COLO668 (cell line): ENCODE results near the gene ANKRD16.
A peak's percentile ranks its signal among the peaks of the same experiment; 100 is the strongest.
"Not testable (repeated sequence)": the region's sequence is repeated elsewhere in the genome, so short reads cannot be mapped to it uniquely, and the experiment has no call there.

Source experiments
- DNase-seq: peaks from one replicate; lab custom pipeline; 2025; ENCODE audit not compliant: unreplicated experiment; lab: John Stamatoyannopoulos, UW

Gene ANKRD16

DNA sequence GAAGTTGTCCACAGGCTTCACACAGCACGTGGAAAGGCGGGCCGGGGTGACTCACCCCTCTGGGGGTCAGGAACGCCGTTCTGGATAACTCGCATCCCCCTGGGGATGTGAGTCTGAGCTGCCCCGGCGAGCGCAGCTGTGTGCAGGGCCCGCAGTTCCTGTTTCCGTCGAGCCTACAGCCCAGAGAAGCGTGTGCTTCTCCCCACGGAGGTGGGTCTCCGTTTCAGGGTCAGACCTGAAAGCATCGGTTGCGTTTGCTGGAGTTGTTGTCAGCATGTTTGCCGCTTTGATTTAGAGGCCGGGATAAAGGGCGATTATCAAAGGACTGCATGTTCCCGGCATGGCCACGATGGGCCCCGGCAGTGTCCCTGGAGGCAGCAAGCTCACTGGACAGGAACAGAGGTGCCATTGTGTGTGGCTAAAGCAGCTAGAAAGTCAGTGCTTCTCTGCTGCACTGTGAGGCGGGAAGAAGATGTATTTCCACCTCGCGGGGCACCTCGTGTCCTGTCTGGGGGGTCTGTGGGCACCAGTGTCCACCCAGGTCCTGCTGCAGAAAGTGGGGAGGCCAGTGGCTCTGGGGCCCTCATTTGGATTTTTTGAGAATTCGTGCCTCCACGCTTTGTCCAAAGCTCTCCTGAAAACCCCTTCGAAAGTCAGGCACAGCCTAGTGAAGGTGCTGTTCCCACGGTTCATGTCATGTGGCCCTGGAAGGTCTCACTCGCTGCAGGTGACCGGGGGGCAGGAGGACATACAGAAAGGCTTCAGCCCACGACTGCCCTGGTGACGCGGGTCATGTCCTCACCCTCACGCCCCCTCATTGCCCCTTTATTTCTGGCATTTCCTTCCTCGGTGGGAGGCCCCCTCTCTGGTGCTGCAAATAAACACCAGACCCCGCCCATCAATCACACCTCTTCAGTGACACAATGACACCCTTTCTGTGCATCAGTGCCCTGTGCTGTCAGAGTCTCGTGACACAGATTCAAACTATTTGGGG, 49.1 kb downstream of the ANKRD16 start:
- DNase-seq = peak; percentile 7

DNA sequence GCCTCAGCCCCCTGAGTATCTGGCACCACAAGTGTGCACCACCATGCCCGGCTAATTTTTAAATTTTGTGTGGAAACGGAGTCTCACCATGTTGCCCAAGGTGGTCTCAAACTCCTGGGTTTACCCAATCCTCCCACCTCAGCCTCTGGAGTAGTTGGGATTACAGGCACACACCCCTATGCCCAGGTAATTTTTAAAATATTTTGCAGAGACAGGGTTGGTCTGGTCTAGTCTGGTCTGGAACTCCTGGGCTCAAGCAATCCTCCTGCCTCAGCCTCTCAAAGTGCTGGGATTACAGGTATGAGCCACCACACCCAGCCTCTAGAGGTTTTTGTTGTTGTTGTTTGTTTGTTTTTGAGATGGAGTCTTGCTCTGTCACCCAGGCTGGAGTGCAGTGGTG, 53.5 kb downstream of the ANKRD16 start:
- DNase-seq = not testable (repeated sequence)

DNA sequence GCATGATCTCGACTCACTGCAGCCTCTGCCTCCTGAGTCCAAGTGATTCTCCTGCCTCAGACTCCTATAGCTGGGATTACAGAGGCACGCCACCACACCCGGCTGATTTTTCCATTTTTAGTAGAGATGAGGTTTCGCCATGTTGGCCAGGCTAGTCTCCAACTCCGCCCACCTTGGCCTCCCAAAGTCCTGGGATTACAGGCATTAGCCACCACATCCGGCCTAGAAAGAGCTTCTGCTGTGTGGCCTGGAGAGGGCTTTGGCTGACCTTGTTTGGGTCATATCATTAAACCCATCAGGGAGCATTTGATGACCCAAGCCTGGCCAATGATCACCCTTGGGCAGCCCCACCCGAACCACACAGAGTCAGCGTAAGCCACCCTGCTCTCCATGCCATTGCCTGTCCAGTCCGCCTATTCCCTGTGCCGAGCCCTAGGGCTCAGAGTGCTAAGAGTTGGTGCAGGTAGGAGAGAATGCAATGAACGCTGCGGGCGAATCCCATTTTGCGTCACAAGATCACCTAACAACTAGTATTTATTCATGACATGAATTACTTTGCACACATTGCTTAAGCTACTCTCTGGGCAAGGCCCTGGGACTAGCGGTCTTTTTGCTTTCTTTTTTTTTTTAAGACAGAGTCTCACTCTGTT, 54.1 kb downstream of the ANKRD16 start:
- no peak for DNase-seq

DNA sequence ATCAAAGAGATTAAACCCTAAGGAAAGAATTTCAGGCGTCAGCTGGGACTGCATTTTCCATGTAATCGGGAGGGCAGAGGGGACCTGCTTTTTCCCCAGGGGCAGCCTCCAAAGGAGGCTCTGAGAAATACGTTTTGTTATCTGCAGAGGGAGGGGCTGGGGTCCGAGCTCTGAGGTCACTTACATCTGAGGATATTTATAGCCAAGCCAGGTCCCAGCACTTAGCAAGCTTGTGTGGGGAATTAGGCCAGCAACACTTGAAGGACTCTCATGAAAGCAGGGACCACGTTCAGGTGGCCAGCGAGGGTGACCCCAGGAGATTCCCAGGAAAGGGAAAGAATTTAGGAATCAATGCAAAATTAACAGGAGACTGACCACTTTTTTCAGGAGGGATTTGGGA, 55.9 kb downstream of the ANKRD16 start:
- no peak for DNase-seq

DNA sequence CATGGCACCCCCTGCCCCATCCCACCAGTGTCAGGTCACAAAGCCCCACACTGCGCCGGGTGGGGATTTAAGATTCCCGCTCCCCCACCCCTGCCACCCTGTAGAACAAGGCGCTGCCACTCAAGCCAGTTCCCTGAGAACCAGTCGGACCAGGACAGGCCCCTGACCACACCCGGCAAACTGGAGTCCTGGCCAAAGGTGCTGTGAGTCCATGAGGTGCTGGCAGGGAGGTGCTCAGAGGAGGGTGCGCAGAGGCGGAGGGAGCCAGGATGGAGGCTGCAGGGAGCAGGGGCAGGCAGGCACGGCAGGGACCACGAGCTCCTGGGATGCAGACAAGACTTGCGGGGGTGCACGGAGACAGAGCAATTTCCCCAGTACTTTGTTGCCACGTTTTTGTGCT, 56.7 kb downstream of the ANKRD16 start:
- no peak for DNase-seq

DNA sequence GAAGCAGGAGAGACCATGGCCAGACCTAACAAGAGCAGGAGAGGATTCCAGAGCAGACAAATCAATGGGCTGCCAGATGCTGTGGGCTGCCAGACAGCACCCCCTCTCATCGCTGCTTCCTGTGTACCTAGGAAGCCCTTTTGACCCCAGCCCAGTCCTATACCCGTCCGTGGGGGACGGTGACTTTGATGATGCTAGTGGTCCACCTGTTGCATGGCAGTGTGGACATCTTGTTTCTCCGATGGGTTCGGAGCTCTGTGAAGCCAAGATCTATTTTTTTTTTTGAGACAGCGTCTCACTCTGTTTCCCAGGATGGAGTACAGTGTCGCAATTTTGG, 58.3 kb downstream of the ANKRD16 start:
- no peak for DNase-seq

DNA sequence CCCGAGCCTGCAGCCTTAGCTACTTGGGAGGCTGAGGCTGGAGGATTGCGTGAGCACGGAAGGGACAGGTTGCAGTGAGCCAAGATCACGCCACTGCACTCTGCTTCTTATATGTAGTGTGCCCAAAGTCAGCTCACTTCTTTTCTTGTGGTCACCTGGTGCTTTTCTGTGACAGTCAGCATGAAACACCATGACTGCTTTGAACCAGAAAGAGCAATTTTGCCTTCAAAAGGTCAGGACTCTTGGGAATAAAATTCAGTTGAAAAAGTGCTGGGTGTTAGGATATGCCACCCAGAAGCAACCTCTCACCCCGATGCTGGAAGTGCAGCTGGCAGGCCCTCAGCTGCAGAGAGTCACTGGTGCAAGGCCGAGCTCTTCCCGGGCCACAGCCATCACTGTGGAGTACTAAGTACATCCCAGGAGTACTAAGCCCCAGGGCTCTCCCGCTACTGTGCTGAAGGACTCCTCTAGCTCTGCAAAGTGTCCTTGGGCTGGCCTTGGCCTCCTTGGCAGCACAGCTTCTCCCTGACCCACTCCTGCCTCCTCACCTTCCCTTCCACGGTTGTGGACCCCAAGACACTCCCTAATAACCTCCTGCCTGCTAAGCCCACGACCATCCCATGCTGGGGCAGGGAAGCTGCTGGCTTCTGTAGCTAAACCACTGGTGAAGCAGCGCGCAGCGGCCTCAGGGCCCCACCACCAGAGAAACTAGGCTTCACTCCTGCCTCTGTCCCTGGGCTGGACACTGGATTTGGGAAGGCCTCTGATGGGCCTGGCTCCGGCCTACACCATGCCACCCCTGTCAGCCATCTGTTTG, 58.9 kb downstream of the ANKRD16 start:
- no peak for DNase-seq

DNA sequence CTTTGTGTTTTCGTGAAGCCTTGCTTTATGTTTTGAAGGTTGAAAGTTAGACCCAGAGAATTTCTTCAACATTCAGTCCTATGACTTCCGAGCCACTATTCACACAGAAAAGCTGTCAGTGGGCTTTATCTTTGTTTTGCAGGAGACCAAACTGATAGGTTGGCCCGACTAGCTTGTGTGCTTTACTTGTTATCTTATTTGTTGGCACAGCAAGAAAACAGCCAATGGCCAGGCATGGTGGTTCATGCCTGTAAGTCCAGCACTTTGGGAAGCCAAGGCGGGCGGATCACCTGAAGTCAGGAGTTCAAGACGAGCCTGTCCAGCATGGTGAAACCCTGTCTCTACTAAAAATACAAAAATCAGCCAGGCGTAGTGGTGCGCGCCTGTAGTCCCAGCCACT, 60.4 kb downstream of the ANKRD16 start:
- DNase-seq = no peak

DNA sequence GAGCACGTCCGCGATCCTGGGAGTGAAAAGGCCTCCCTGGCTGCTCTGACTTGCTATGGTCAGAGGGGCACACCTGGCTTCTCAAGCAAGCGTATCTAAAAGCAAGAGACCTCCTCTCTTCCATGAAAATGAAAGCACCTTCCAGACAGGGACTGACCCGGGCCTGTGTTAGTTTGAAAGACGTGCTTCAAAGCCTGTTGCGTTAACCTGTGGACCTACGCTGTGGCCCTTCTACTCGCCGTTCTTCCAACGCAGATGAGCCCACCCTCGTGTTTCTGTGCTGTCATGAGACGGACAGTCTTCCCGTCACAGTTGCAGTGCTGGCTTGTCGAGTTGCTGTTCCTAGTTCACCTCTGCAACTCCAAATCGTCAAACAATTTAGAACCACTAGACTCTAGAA, 61.0 kb downstream of the ANKRD16 start:
- no peak for DNase-seq

DNA sequence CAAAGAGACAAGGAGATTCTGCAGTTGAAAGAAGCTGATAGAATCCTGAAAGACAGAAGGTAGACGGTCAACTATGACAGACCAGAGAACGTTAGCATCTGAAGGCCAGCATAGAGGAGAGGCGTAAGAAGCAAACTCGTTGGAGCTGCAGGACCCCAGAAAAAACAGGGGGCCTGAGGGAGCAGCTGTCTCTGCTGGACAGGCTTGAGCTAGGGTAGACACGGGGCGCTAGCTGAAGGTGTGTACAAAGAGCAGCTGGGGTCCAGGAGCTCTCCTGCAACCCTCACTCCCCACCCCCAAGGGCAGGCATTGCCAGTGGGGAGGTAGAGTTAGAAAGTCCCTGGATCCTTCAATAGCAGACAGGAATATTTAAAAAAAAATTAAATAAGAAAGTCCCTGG, 61.9 kb downstream of the ANKRD16 start:
- DNase-seq = no peak

DNA sequence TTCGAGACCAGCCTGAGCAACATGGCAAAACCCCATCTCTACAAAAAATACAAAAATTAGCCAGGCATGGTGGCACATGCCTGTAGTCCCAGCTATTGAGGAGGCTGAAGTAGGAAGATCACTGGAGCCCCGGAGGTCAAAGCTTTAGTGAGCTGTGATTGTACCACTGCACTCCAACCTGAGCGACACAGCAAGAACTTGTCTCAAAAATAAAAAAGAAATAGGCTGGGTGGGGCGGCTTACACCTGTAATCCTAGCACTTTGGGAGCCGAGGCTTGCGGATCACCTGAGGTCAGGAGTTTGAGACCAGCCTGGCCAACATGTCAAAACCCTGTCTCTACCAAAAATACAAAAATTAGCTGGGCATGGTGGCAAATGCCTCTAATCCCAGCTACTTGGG, 63.2 kb downstream of the ANKRD16 start:
- not testable (repeated sequence) for DNase-seq

DNA sequence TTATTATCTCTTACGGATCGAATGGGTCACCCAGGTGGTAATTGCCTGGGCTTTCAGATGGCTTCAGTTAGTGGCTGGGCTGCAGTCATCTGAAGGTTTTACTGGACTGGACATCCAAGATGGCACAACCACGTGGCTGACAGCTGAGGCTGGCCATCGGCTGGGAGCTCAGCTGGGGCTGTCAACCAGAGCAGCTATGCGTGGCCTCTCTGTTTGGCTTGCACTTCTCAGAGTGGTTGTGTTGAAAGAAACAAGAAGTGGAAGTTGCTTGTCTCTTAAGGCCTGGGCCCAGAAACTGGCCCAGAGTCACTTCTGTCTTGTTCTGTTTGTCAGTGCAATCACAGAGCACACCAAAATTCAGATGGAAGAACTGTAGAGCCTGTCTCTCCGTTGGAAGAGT, 70.8 kb downstream of the ANKRD16 start:
- no peak for DNase-seq

DNA sequence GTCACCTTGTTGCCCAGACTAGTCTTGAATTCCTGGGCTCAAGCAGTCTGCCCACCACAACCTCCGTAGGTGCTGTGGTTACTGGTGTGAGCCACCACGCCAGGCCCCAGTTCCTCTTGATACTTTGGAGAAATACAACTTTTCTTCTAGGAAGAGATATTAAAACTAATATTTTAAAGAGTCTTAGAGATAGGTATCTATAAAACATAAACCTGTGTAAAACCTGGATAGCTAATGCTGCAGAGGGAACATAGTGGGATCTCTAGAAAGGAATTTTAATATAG, 71.7 kb downstream of the ANKRD16 start:
- no peak for DNase-seq

DNA sequence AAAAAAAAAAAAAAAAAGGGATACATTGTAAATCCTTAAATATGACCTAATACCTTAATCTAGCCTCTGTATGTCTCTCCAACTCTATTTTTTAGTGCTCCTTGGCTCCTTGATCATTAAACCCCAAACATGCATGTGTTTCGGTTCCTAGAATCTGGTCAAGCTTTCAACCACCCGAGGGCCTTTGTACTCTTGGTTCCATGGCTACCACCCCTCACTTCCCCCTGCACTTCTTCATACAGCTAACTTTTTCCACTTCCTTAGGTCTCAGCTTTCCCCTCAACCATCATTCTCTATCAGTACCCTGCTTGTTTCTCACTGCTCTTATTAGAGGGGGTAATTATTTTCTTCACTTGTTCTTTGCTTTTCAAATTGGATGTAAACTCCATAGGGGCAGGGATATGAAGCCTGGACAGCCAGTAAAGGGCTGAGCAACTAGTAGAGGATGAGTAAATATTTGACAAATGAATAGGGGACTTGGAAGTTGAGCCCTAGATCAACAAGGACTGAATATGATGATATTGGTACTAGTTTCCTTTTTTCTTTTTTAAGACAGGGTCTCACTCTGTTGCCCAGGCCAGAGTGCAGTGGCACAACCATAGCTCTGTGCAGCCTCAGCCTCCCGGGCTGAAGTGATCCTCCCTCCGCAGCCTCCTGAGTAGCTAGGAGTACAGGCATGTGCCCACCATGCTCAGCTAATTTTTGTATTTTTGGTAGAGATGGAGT, 72.2 kb downstream of the ANKRD16 start:
- no peak for DNase-seq

DNA sequence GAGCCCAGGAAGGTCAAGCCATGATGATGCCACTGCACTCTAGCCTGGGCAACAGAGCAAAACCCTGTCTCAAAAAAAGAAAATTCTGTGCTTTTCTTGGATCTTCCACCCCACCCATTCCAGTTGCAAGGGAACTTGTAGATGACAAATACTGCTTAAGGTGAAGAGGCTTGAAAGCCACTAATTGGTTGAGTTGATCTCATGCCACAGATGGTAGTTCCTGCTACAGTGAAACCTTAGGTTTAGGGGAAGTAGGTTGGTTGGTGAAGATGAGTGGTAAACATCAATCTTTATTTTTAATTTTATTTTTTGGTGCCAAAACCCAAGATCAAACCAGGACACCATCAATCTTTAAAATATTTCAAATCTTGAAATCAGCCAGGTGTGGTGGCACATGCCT, 73.5 kb downstream of the ANKRD16 start:
- DNase-seq = no peak

DNA sequence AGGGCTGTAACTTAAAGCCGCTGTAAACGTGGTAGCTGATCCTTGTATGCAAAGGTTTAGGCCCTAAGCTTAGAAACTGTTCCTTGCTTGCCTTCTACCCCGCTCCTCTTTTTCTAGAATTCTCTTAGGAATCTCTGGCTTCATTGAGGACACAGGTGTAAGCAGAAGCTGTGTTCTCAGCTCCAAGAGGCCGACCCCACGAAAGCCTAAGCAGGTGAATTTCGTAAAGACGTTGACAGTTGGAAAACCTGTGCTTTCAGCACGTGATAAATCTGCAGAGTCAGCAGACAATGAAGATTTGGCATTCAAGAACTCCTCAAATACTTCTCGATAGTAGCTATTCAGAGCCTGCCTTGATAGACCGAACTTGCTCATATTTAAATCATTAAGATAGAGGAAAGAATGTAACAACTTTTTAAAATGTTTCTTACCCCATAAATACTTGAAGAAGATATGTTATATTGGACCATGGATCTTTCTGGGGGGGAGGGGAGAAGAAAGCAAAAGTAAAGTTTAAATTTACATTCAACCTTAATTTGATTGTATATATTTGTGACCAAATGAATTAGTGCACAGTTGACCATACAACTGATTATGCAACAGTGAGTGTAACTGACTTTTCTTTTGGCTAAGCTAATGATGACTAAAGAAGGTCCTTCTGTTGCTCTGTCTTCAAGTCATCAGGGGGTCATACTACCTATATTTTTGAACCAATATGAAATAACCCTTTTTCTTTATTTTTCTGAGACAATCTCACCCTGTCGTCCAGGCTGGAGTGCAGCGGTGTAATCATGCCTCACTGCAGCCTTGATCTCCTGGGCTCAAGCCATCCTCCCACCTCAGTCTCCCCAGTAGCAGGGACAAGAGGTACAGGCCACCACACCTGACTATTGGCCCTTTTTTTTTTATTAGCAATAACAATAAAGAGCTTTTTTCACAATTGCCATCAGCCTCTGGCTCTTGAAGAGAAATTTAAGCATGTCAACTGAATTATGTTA, 75.3 kb downstream of the ANKRD16 start:
- no peak for DNase-seq

DNA sequence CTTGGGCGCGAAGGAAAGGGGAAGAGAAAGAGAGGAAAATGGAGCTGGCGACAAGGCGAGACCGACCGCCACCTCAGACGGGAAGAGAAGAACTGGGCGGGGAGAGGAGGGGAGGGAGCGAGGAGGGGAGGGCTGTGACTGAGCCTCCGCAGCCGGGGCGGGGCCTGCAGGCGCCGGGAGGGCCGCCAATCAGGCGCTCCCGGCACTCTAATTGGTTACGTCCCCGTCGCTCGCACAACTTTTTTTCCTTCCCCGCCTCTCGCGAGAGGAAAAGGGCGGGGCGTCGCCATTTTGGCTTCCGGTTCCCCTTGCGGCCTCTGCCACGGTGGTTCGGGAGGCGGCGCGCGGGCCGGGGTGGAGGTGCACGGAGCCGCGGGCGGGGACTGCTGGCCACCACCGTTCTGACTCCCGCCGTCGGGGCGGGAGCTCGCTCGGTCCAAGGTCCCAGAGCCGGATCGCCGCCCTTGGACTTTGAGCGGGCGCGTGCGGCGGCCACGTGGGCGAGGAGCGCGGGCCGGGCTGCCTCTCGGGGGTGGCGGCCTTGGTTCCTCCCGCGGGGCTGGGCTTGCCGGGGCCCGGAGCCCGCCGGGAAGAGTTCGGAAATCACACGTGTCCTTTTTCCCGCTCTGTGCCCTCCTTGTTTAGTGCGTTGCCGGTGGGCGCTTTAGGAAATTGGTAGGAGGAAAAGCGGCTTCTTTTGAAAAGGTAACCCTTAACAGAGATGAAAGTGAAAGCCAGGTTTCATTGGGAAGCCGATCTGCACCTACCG, 76.2 kb downstream of the ANKRD16 start, which contains the start of gene GDI2:
Gene GDI2, minus strand, starts transcription at position 94 of the 769 bp plus-strand sequence. CDS start 176 bp downstream, outside the sequence.
- peak; percentile 94 for DNase-seq

DNA sequence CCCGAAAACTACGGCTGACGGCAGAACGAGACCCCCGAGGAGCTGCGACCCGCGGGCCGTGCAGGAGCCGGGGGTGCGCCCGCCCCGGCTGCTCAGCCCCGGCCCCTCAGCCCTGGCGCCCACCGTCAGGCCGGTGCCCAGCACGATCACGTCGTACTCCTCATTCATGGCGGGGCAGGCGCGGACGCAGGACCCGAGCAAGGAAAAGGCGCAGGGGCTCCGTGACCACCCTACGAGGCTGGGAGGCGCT, 76.7 kb downstream of the ANKRD16 start:
- no peak for DNase-seq

DNA sequence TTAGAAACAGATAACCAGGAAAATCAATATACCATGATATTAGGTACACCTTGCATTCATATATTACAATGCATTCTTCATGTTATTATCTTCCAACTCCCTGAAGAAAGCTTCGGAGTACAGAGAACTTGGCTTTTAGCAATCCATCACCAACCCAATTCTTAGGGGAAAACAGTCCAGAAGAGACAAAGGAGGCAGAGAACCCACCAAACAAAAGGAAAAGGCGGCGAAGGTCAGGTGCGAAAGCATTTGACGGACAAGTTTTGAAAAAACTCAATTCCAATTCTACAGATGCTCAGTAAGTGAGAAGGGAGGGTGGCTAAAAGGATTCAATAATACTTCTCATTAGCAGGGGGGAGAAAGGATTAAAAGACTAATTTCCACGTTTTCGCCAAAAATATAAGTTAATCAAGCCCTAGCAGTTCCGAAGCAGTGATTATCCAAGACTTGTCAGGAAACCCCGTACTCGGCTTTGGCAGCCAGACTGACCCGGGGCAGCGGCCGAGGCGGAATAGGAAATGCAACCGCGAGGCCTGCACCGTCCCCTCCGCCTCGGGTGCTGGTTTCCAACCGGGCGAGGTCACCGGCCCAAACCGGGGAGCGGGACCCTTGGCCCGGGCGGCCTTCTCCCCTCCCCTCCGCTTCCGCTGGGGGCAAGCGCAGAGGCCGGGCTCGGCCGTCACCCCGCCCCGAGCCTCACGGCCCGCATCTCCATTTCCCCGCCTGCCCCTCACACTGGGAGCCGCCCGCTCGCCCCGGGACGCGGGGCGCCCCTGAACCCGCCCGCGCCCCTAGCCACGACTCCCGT, 77.2 kb downstream of the ANKRD16 start:
- DNase-seq = peak; percentile 40
